Esophagus (tissue), 2 donors: ENCODE measurements around the gene AP2A1. TPM values are rescaled to one million over a fixed set of nuclear protein-coding genes. Genes with fewer than 3 reads are reported as not detected.

Experiments used
- H3K27ac ChIP-seq, 2 donors: one replicate each; pipeline ENCODE4 v1.5.1; 2013; ENCODE audit warnings: low read depth in 2 of 2, mild to moderate bottlenecking in 2 of 2, inconsistent platforms in 1 of 2, low read length in 1 of 2, moderate library complexity in 1 of 2
- H3K27me3 ChIP-seq, 2 donors: one replicate each; pipeline ENCODE4 v1.6.1; 2013; ENCODE audit warnings: low read length in 2 of 2, control low read depth in 1 of 2, mild to moderate bottlenecking in 1 of 2; ENCODE audit not compliant: insufficient read depth in 2 of 2, control insufficient read depth in 1 of 2
- H3K36me3 ChIP-seq, 2 donors: one replicate each; pipeline ENCODE4 v1.6.1; 2013; ENCODE audit warnings: low read length in 1 of 2; ENCODE audit not compliant: control insufficient read depth in 2 of 2, insufficient read depth in 2 of 2
- H3K4me1 ChIP-seq, 2 donors: one replicate each; pipeline ENCODE4 v1.6.1; 2013; ENCODE audit warnings: low read length in 1 of 2; ENCODE audit not compliant: control insufficient read depth in 2 of 2, insufficient read depth in 2 of 2
- H3K4me3 ChIP-seq, 2 donors: one replicate each; pipeline ENCODE4 v1.5.1; 2013; ENCODE audit warnings: low read length in 2 of 2, mild to moderate bottlenecking in 2 of 2, low read depth in 1 of 2, moderate library complexity in 1 of 2
- H3K9me3 ChIP-seq, 2 donors: one replicate each; pipeline ENCODE4 v1.6.1; 2013; ENCODE audit warnings: mild to moderate bottlenecking in 2 of 2, low read depth in 1 of 2, low read length in 1 of 2, moderate library complexity in 1 of 2; ENCODE audit not compliant: control insufficient read depth in 2 of 2, insufficient read depth in 1 of 2
- WGBS, 2 donors: extraction: QIAGEN DNeasy Blood & Tissue Kit; methylation state at CpG; one replicate each; pipeline ENCODE4 v1.1.7; 2013; 5-methylcytosine and 5-hydroxymethylcytosine counted together
- polyA plus RNA-seq, 2 donors: library from polyadenylated mRNA; stranded (reverse); fragments of 200-250 nt; gene quantifications; one replicate each; pipeline ENCODE4 v1.2.3, GENCODE V29; 2013
- donor health status: healthy with polysubstance abuse.
- donor health status: Bipolar disorder and iron deficiency.

AP2A1 gene
- polyA plus RNA-seq, 2 donors, result 37.4 to 40.7 TPM

DNA sequence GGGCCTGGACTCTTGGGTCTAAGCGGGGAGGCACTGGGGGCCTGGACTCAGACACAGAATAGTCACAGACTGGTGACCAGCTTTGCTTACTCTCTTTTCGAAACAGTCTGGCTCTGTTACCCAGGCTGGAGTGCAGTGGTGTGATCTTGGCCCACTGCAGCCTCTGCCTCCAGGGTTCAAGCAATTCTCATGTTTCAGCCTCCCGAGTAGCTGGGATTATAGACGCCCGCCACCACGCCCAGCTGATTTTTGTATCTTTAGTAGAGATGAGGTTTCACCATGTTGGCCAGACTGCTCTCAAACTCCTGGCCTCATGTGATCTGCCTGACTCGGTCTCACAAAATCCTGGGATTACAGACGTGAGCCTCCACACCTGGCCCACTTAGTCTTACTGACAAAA, 62.4 kb downstream of the AP2A1 start:
- no peak overlapping the region for H3K4me3 ChIP-seq
- no peaks in the 10 kb centered on the region for H3K9me3 ChIP-seq
- H3K27me3 ChIP-seq, result no peaks in the 10 kb centered on the region
- 87 to 92% methylated on average over 8 of the region's 8 CpGs for WGBS, 2 donors
- no peak overlapping the region for H3K27ac ChIP-seq
- H3K36me3 ChIP-seq, result peaks cover 8 to 55% of the 10 kb centered on the region in 2 donors
- H3K4me1 ChIP-seq, result no peaks in the 10 kb centered on the region

DNA sequence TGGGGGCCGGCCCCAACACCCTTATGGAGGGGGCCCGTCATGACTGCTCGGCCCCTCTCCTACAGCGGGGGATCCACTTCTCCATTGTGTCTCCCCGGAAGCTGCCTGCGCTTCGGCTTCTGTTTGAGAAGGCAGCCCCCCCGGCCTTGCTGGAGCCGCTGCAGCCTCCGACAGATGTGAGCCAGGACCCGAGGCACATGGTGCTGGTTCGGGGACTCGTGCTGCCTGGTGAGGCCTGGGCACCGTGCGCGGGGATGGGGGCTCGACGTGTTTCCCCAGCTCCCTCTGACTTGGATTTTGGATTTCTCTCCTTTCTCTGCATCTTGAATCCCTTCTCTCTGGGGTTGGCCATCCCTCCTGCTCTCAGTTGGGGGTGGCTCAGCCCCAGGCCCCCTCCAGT, 62.9 kb downstream of the AP2A1 start:
- WGBS, 2 donors, result 94 to 96% methylated on average over 18 of the region's 18 CpGs
- Histone ChIP-seq H3K36me3 (peaks cover 13 to 60% of the 10 kb centered on the region in 2 donors), H3K4me1 (no peaks in the 10 kb centered on the region), H3K9me3 (no peaks in the 10 kb centered on the region), H3K27ac (no peak overlapping the region), H3K4me3 (no peak overlapping the region), H3K27me3 (no peaks in the 10 kb centered on the region)

DNA sequence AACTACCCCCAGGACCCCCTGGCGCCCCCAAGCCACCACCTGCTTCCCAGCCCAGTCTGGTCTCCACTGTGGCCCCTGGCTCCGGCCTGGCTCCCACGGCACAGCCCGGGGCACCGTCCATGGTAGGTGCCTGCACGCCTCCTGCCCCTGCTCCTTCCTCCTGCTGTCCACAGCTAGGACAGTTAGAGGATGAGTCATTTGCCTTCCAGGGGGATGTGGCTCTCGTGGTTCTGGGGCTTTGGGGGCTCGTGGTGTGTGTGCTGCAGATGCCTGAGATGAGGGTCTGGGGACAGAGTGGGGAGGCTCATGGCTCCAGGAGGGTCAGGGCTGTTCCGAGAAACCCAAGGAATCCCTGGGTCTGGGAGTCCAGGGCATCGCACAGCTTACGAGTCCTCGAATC, 64.0 kb downstream of the AP2A1 start:
- H3K9me3 ChIP-seq, result no peaks in the 10 kb centered on the region
- no peak overlapping the region for H3K4me3 ChIP-seq
- 91 to 95% methylated on average over 12 of the region's 12 CpGs for WGBS, 2 donors
- no peak overlapping the region for H3K27ac ChIP-seq
- H3K36me3 ChIP-seq, result peaks cover 16 to 67% of the 10 kb centered on the region in 2 donors
- no peaks in the 10 kb centered on the region for H3K4me1 ChIP-seq
- no peaks in the 10 kb centered on the region for H3K27me3 ChIP-seq

DNA sequence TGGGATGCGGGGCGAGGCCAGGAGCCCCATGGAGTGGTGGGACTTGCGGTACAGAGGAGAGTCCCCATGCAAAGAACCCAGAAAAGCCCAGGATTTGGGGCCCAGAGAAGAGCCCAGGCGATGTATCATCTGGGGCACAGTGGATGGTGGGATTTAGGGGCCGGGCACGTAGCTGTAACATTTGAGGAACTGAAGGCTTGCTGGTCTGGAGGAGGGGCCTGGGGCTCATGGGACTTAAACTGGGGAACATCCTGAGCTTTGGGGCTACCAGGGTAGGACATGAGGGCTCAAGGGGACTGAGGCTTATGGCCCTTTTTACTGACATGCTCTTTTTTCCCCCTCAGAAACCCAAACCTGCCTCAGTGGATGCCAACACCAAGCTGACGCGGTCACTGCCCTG, 64.8 kb downstream of the AP2A1 start:
- H3K4me1 ChIP-seq, result no peaks in the 10 kb centered on the region
- H3K9me3 ChIP-seq, result no peaks in the 10 kb centered on the region
- no peaks in the 10 kb centered on the region for H3K27me3 ChIP-seq
- no peak overlapping the region for H3K4me3 ChIP-seq
- H3K36me3 ChIP-seq, result peaks cover 19 to 66% of the 10 kb centered on the region in 2 donors
- H3K27ac ChIP-seq, result no peak overlapping the region
- WGBS, 2 donors, result 96 to 97% methylated on average over 8 of the region's 8 CpGs

DNA sequence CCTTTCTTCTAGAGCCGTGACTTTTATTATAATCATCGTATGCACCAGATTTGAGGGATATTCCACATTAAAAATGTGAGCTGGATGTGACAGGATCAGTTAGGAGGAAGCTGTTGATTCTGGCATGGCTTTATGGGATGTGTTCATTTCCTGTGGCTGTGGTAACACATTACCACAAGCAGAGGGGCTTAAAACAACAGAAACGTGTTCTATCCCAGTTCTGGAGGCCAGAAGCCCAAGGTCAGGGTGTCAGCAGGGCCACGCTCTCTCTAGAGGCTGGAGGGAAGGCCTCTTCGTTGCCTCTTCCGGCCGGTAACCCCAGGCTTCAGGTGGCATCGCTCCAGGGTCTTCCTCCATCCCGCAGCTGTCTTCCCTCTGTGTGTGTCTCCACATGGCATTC, 65.8 kb downstream of the AP2A1 start:
- Histone ChIP-seq H3K9me3 (no peaks in the 10 kb centered on the region), H3K27ac (no peak overlapping the region), H3K4me1 (no peaks in the 10 kb centered on the region), H3K36me3 (peaks cover 19 to 65% of the 10 kb centered on the region in 2 donors), H3K27me3 (no peaks in the 10 kb centered on the region), H3K4me3 (no peak overlapping the region)
- 71 to 72% methylated on average over 7 to 9 of the region's 9 CpGs for WGBS, 2 donors

DNA sequence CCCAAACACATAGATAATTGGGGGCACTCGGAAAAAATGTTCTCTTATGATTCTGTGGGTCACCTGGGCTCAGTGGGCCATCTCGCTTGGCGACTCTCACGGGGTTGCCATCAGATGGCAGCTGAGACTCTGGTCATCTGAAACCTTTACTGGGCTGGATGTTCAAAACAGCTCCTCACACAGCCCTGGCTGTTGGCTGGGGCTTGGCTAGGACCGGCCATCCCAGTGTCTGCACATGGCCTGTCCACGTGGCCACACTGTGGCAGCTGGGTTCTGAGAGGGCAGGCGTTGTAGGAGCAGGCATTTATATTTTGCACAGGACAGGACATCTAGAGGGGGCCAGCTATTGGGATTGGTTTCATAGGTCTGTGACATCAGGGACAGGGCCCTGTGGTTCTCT, 66.8 kb downstream of the AP2A1 start:
- H3K36me3 ChIP-seq, result peaks cover 19 to 66% of the 10 kb centered on the region in 2 donors
- 91 to 92% methylated on average over 7 of the region's 7 CpGs for WGBS, 2 donors

DNA sequence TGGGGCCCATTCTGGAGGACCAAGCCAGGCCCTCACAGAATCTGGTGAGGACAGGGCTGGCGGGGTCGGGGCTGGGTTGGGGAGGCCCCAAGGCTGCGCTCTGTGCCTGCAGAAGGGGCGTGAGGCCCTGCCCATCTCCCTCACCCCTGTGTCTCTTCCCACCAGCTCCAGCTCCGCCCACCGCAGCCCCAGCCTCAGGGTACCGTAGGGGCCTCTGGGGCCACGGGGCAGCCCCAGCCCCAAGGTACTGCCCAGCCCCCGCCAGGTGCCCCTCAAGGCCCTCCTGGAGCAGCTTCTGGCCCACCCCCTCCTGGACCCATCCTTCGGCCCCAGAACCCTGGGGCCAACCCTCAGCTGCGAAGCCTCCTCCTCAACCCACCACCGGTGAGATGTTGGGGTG, 68.8 kb downstream of the AP2A1 start:
- 97% methylated on average over 12 of the region's 12 CpGs for WGBS, 2 donors
- no peaks in the 10 kb centered on the region for H3K4me1 ChIP-seq
- H3K4me3 ChIP-seq, result no peak overlapping the region
- H3K27me3 ChIP-seq, result no peaks in the 10 kb centered on the region
- no peak overlapping the region for H3K27ac ChIP-seq
- H3K9me3 ChIP-seq, result no peaks in the 10 kb centered on the region
- peaks cover 24 to 53% of the 10 kb centered on the region in 2 donors for H3K36me3 ChIP-seq

More for the DNA sequence above, 66.8 kb downstream of the AP2A1 start:
- Histone ChIP-seq H3K27ac (no peak overlapping the region), H3K27me3 (no peaks in the 10 kb centered on the region), H3K9me3 (no peaks in the 10 kb centered on the region), H3K4me3 (no peak overlapping the region), H3K4me1 (no peaks in the 10 kb centered on the region)

DNA sequence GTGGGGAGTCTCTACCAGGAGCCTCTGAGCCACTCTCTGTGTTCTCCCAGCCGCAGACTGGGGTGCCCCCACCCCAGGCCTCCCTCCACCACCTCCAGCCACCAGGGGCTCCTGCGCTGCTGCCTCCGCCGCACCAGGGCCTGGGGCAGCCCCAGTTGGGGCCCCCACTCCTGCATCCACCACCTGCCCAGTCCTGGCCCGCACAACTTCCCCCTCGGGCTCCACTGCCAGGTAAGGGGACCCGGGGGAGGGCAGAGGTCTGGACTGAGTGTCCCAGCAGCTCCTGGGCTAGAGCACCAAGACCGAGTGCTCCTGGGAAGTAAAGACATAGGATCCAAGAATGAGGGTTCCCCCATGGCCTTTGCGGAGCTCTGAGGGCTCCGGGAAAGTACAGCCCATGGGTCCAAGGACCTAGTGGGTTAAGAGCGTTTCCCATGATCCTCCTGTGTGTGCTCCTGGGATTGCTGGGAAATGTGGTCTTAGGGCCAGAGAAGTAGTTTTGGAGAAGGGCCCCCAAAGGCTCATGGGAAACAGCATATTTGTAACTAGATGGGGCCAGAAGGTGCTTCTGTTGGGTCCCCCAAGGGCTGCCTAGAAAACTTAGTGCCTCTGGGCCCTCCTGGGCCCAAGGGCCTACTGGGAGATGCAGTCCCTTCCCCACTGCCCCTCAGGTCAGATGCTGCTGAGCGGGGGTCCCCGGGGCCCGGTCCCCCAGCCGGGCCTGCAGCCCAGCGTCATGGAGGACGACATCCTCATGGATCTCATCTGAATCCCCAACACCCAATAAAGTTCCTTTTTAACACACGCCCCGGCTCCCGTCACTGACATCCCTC, 69.6 kb downstream of the AP2A1 start:
- Histone ChIP-seq H3K4me1 (no peaks in the 10 kb centered on the region), H3K36me3 (peaks cover 23 to 48% of the 10 kb centered on the region in 2 donors), H3K9me3 (no peaks in the 10 kb centered on the region), H3K27ac (no peak overlapping the region), H3K4me3 (no peak overlapping the region), H3K27me3 (no peaks in the 10 kb centered on the region)
- WGBS, 2 donors, result 95 to 96% methylated on average over 18 to 20 of the region's 20 CpGs

DNA sequence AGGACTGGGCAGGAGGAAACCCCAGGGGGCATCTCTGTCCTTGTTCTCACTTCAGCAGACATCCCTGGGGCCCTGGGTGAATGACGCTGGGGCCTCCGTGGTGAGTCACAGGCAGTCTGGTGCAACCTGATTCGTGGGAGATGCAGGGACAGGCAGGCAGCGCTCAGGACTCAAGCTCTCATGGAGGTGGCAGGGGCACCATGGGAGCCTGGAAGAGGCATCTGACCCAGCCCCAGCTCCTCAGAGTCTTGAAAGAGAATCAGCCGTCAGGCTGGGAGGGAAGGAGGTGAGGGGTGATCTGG, 70.2 kb downstream of the AP2A1 start:
- Histone ChIP-seq H3K36me3 (peaks cover 20 to 45% of the 10 kb centered on the region in 2 donors), H3K27ac (no peak overlapping the region), H3K9me3 (no peaks in the 10 kb centered on the region), H3K4me1 (no peaks in the 10 kb centered on the region), H3K27me3 (no peaks in the 10 kb centered on the region), H3K4me3 (no peak overlapping the region)
- 86 to 92% methylated on average over 5 of the region's 5 CpGs for WGBS, 2 donors

DNA sequence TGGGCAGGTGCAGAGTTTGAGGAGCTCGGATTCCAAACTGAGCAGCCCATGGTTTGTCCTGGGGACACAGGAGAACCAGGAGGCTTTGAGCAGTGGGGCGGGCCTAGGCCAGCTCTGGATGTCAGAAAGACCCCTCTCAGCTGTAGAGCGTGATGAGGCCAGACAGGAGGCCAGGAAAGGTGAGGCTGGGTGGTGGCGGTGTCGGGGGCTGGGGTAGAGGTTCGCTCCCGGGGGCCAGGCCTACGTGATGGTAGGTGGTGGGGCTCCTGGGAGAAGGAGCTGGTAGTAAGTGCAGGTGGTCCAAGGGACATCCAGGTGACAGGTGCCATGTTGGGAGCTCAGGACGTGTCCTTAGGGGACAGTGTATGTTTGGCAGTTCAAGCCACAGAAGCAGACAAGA, 70.6 kb downstream of the AP2A1 start:
- H3K27me3 ChIP-seq, result no peaks in the 10 kb centered on the region
- no peaks in the 10 kb centered on the region for H3K9me3 ChIP-seq
- no peak overlapping the region for H3K27ac ChIP-seq
- no peak overlapping the region for H3K4me3 ChIP-seq
- 96% methylated on average over 9 of the region's 9 CpGs for WGBS, 2 donors
- H3K36me3 ChIP-seq, result peaks cover 20 to 41% of the 10 kb centered on the region in 2 donors
- no peaks in the 10 kb centered on the region for H3K4me1 ChIP-seq
